CD4-positive, alpha-beta T cell treated with Interleukin-21 for 1 hour (primary cell): ENCODE results near the gene AMHR2.
A peak's percentile ranks its signal among the peaks of the same experiment; 100 is the strongest.
"Not testable (repeated sequence)": the region's sequence is repeated elsewhere in the genome, so short reads cannot be mapped to it uniquely, and the experiment has no call there.

Experiments used
- DNase-seq: peaks from one replicate; pipeline ENCODE4 v3.0.0-alpha.2; 2020

Gene AMHR2

DNA sequence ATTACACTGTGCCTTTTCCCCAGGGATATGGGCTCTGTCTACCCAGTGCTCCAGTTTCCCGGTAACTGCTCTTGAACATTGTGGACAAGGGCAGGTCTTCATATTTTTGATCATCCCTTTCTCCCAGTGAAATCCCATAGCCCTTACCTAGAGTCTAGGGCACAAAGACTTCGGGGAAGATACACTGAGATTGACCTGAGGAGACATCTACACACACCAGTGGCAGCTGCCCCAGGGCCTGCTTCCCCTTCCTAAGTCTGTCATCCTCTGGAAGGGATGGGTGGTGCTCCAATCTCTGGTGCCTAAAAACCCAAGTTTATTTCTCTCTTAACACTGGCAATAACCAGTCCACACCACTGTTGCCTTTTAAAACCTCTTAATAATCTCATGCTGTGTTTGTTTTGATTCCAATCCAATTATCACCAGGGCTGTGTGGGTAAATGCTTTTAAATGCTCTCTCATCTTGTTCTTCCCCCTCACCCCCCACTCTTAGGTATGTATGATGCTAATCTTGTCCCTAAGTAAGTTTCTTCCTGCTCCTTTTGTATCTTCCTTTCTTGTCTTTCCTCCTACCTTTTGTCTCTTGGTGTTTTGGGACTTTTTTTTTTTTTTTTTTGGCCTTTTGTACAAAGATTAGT, 7.8 kb upstream of the AMHR2 start:
- DNase-seq, result not testable (repeated sequence)

DNA sequence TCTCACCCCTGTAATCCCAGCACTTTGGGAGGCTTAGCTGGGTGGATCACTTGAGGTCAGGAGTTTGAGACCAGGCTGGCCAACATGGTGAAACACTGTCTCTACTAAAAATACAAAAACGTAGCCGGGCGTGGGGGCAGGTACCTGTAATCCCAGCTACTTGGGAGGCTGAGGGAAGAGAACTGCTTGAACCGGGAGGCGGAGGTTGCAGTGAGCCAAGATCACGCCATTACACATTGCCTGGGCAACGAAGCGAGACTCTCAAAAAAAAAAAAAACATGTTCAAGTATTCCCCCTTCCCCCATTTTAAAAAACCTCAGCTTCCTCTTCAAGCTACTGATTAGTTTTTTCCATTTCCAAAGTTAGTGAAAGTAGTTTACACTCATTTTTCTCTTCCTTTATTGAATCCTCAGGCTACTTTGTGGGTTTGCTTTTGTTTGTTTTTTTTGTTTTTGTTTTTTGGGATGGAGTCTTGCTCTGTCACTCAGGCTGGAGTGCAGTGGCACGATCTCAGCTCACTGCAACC, 6.3 kb upstream of the AMHR2 start:
- DNase-seq, result peak; percentile 6

DNA sequence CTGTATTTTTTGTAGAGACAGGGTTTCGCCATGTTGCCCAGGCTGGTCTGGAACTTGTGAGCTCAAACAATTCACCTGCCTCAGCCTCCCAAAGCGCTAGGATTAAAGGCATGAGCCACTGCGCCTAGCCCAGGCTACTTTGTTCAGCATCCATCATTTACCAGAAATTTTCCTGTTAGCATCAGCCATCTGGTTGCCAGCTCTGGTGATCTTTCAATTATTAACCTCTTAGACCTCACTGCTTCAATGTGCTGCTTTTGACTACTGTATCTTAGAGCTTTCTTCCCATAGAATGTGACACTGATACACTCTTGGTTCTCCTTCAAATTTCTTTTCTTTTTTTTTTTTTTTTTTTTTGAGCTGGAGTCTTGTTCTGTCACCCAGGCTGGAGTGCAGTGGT, 5.4 kb upstream of the AMHR2 start:
- DNase-seq, result no peak

DNA sequence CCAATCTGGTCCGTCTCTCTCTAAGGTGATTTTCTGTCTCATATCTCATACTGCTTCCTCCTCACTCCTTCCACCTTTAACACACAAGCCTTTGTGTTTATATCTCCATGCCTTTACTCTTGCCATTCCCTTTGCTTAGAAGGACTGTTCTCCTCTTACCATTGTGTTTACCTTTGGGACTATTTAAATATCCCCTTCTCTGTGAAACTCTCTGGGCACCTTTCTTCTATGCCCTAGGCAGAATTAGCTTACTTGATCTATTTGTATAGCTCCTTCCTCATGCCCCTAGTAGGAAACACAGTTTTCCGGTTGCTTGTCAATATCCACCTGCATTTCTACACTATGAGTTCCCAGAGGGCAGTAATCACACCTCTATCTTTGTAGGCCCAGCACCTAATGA, 3.9 kb upstream of the AMHR2 start:
- no peak for DNase-seq

DNA sequence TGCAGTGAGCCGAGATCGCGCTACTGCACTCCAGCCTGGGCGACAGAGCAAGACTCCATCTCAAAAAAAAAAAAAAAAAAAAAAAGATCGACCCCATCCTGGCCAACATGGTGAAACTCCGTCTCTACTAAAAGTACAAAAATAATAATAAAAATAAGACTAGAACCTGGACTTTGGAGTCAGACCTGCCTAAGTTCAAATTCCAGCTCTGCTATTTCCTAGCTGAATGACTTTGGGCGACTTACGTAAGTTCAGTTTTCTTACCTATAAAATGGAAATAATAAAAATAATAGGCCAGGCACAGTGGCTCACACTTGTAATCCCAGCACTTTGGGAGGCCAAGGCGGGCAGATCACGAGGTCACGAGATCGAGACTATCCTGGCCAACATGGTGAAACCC, 1.4 kb upstream of the AMHR2 start:
- DNase-seq, result not testable (repeated sequence)

DNA sequence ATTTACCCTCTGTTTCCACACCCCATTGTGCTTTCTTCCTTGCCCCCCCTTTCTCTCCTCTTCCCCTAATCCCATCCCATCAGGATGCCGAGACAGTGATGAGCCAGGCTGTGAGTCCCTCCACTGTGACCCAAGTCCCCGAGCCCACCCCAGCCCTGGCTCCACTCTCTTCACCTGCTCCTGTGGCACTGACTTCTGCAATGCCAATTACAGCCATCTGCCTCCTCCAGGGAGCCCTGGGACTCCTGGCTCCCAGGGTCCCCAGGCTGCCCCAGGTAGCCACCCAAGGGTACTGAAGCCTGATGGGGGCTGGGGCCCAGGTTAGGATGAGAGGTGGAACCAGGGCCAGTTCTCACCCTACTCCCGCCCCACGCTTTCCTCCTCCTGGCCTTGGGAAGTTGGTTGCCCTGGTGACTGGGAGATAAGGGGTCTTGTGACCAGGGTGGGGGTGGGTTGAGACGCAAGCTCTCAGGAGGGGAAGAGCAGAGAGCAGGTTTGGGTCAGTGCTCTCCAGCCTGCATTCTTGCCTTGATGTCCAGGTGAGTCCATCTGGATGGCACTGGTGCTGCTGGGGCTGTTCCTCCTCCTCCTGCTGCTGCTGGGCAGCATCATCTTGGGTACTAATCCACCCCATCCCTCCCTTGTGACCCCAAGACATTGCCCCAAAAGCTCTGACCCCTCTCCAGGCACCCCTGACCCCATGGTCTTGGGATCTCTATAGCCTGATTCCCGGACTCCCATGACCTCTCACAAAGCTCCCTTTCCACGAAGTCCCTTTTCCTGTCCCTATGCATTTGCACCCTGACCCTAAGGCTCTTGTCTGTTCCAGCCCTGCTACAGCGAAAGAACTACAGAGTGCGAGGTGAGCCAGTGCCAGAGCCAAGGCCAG, 1.2 kb downstream of the AMHR2 start:
- DNase-seq, result no peak

DNA sequence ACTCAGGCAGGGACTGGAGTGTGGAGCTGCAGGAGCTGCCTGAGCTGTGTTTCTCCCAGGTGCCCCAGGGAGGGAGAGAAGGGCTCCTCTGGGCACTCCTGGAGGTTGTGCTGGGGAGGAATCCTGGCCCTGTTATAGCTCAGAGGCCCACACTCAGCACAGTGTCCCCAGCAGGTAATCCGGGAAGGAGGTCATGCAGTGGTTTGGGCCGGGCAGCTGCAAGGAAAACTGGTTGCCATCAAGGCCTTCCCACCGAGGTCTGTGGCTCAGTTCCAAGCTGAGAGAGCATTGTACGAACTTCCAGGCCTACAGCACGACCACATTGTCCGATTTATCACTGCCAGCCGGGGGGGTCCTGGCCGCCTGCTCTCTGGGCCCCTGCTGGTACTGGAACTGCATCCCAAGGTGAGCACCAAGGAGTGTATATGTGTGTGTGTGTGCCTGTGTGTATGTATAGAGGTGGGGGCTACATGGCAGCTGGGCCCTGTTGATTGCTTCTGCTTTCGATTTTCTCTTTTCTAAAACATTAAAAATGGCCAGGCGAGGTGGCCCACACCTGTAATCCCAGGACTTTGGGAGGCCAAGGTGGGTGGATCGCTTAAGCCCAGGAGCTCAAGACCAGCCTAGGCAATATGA, 2.0 kb downstream of the AMHR2 start:
- no peak for DNase-seq

DNA sequence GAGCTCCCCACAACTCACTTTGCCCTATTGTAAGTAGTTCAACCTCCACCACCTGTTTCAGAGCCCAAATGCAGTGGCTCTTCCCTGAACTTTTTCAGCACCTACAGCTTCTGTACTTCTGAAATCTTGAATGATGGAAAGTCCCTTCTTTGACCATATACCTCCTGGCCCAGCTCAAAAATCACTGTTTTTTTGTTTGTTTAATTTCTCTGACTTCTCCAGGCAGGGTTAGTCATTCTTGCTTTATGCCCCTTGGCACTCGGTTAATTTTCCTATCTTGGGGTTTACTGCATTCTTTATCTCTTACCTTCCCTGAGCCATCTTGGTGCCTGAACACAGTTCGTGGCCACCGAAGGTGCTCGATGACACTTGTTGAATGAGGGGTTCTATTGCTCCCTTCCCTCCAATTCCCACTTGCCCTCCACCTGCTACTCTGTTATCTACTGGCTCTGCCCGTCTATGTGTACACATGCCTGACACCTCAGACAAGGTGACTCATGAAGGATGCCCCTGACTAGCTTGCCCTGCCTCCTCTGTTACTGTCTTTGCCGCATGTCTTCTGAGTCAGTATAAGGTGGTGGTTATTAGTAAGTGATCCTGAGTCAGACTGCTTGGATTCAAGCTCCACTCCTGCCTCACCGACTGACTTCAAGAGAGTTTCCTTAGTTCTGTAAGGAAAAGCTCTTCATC, 4.4 kb downstream of the AMHR2 start:
- no peak for DNase-seq

DNA sequence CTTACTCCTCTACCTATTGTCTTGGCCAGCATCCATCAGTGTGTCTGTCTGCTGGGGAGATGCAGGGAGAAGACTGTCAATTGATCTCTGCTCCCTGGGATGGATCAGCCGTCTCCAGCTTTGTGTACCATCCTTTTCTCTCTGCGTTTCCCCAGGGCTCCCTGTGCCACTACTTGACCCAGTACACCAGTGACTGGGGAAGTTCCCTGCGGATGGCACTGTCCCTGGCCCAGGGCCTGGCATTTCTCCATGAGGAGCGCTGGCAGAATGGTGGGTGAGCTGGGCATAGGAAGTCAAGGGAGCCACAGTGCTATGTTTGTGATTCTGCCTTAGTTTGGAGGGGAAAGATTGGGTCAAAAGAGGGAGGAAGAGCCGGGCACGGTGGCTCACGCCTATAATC, 5.1 kb downstream of the AMHR2 start:
- DNase-seq, result no peak

DNA sequence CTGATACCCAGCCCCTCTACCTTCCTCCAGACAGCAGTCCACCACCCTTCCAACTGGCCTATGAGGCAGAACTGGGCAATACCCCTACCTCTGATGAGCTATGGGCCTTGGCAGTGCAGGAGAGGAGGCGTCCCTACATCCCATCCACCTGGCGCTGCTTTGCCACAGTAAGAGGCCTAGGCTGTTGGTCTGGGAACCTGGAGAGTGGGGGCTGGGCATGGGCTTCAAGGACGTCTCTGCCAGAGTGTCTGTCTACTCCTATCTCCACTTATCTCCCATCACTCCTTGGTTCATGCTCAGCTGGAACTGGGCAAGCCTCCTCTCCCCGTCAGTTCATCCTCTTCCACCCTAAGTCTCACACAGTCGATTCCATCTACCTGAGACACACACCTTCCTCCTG, 6.5 kb downstream of the AMHR2 start:
- DNase-seq, result no peak

DNA sequence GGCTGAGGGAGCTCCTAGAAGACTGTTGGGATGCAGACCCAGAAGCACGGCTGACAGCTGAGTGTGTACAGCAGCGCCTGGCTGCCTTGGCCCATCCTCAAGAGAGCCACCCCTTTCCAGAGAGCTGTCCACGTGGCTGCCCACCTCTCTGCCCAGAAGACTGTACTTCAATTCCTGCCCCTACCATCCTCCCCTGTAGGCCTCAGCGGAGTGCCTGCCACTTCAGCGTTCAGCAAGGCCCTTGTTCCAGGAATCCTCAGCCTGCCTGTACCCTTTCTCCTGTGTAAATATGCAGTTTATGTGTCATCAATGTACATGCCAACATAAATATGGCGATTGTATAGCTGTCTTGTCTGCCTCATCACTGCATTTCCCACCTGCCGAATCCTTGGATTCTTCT, 7.5 kb downstream of the AMHR2 start:
- no peak for DNase-seq

DNA sequence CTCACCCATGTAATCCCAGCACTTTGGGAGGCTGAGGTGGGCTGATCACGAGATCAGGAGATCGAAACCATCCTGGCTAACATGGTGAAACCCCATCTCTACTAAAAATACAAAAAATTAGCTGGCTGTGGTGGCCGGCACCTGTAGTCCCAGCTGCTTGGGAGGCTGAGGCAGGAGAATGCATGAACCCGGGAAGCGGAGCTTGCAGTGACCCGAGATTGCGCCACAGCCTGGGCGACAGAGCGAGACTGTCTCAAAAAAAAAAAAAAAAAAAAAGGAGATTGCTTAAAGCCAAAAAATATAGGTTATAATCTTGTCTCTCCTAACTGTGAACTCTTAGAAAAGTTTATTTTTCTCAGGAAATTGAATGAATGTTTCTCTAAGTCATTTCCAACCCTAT, 11.7 kb downstream of the AMHR2 start:
- DNase-seq, result not testable (repeated sequence)

DNA sequence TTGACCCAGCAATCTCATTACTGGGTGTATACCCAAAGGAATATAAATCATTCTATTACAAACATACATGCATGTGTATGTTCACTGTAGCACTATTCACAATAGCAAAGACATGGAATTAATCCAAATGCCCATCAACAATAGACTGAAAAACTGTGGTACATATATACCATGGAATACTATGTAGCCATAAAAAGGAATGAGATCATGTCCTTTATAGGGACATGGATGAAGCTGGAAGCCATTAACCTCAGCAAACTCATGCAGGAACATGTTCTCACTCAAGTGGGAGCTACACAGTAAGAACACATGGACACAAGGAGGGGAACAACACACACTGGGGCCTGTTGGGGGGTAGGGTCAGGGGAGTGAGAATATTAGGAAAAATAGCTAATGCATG, 15.9 kb downstream of the AMHR2 start:
- not testable (repeated sequence) for DNase-seq

DNA sequence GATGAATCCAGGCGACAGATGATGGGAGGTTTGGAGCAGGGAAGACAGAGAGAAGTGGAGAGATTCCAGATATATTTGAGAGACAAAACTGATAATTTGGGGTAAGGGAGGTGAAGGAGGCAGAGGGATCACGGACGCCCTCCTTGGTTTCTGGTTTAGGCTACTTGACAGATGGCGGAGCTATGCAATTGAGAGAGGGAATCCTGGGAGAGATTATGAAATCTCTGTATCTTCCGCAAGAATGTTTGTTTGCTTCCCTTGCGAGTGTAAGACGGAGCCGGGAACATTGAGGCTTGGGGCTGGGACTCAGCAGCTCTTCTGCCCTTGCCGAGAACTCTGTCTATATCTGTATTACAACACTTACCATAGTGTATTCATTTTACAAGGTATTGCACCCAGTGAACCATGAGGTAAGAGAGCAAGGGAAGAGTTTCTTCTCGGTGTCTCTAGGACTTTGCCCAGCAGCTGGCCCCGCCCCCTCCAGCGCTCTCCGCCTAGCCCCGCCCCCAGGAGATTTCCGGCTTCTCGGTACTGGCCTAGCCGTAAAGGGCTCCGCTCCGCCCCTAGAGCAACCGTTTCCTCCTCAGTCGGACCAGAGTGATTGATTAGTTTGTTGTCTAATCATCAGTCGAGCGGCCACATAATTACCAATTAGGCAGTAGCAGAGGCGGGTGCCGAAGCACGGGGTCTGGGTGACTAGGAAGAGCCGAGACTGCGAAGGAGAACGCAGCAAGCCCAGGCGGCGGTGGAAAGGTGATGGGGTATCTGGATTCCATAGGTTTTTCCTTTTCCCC, 17.6 kb downstream of the AMHR2 start, which contains the start of gene PRR13:
Gene PRR13 (plus strand): TSS at position 695 of the 794 bp plus-strand sequence. CDS start 981 bp downstream, outside the sequence.
- DNase-seq, result peak; percentile 99

DNA sequence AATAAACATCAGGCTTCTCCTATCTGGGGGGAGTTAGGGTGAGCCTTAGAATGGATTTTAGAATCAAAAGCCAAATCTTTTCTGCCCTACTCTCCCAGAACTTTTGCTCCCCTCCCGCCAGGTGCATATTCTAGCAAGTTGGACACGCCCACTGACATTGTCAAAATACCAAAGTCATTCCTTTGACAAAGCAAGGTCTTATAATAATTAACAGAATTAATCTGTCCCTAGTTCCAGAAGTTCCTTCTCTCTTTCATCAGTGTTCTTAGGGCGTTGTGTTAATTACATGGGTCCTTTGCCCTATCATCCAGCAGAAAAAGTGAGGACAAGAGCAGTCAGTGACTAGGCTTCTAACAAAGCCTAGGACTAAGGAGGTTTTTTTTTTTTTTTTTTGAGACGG, 20.3 kb downstream of the AMHR2 start:
- DNase-seq, result no peak

DNA sequence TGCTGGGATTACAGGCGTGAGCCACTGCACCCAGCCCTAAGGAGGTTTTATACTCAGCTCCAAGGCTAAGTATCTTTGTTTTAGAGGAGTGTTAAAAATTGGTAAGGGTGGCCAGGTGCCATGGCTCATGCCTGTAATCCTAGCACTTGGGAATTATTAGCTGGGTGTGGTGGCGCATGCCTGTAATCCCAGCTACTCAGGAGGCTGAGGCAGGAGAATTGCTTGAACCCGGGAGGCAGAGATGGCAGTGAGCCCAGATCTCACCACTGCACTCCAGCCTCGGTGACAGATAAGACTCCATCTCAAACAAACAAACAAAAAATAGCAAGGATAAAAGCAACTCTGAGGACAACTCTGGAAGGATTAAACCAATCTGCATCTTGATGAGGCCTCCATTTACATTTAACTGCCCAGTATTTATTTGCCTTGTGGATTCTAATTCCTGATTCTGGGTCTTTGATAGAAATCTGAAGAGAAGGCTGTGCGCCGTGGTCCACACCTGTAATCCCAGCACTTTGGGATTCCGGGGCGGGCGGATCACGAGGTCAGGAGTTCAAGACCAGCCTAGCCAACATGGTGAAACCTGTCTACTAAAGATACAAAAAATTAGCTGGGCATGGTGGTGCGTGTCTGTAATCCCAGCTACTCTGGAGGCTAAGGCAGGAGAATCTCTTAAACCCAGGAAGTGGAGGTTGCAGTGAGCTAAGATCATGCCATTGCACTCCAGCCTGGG, 21.1 kb downstream of the AMHR2 start:
- DNase-seq, result not testable (repeated sequence)

DNA sequence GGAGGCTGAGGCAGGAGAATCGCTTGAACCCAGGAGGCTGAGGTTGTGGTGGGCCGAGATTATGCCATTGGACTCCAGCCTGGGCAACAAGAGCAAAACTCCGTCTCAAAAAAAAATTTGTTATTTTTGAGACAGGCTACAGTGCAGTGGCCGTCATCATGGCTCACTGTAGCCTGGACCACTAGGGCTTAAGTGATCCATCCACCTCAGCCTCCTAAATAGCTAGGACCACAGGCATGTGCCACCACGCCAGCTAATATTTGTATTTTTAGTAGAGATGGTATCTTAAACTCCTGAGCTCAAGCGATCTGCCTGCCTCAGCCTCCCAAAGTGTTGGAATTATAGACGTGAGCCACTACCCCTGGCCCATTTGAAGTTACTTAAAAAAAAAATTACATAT, 27.3 kb downstream of the AMHR2 start:
- DNase-seq, result no peak

DNA sequence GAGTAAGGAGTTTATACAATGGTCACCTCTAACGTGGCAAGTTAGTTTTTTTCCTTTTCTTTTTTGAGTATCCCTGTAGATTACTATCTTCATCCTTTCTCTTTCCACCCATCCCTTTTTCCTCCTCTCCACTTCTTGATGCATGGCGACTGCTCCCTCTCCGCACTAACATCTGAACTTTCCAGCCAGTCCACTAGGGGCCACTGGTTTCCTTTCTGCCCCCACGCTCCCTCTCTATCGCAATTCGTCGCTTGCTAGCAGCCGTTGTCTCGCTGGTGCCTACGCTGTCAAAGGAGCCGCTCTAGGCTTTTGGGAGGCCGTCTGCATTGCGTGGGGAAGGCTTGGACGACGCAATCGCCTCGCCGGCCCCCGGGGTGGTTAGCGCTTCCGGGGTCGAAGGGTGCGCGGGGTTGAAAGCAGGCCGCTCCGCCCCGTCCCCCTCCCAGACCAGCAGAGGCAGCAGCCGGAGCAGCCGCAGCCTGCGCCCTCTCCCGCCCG, 28.1 kb downstream of the AMHR2 start, which contains the start of gene PCBP2:
Gene PCBP2 (plus strand): TSS at position 442 of the 498 bp plus-strand sequence. CDS start 2,699 bp downstream, outside the sequence.
- peak; percentile 99 for DNase-seq

DNA sequence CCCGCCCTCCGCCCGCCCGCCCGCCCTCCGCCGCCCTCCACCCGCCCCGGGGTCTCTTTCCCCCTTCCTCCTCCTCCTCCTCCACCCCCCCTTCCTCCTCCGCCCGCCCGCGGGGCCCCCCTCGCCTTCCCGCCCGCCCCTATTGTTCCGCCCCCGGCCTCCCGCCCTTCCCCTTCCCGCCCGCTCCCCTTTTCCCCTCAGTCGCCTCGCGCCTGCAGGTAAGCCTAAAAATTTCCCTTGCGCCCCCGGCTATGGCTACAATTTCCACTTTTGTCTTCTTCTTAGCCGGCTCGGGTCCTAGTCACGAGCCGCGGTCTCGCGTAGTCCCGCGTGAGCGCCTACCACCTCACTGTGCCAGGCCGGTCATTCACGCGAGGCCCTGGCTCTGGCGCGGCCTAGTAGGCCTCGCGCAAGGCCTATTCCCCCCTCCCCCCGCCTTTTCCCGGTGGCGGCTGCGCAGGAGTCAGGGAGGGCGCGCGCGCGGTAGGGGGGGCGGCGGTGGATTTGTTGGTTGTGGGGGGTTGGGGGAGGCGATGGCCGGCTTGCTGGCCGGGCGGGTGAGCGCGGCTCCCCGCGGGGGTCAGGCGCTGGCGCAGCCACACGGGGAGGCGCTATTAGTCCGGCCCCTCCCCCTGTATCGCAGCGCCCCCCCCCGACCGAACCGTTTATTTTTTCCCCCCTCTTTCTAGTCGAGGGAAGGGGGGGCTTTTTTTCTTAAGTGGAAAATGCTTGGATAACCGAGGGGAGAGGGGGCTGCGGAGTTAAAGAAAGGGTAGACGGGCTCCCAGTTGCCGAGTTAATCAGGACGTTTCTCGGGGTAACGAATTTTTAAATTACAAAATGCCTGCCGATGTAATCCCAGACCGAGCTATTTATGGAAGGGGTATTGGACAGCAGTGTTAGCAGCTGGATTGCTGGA, 28.8 kb downstream of the AMHR2 start:
- DNase-seq, result peak; percentile 84
